HFF-Myc (cell line): Measurements from ENCODE around the gene RBM42.
"Not testable (repeated sequence)": the region's sequence is repeated elsewhere in the genome, so short reads cannot be mapped to it uniquely, and the experiment has no call there.

Experiments used
- DNase-seq: peaks from one replicate; pipeline ENCODE4 v3.0.0-alpha.2; 2011; ENCODE audit warnings: low read depth; ENCODE audit errors: extremely low read depth
- H3K4me3 ChIP-seq: replicated peaks from 2 replicates; pipeline ENCODE4 v1.5.1; 2011; ENCODE audit warnings: low read depth, mild to moderate bottlenecking, control low read depth, low read length
- TF ChIP-seq, protein P1 (sequence below): IDR thresholded peaks from 2 replicates; pipeline ENCODE4 v1.5.1; 2012; ENCODE audit warnings: mild to moderate bottlenecking, low read depth, low read length, control low read depth; ENCODE audit errors: missing control alignments

Gene RBM42, protein sequence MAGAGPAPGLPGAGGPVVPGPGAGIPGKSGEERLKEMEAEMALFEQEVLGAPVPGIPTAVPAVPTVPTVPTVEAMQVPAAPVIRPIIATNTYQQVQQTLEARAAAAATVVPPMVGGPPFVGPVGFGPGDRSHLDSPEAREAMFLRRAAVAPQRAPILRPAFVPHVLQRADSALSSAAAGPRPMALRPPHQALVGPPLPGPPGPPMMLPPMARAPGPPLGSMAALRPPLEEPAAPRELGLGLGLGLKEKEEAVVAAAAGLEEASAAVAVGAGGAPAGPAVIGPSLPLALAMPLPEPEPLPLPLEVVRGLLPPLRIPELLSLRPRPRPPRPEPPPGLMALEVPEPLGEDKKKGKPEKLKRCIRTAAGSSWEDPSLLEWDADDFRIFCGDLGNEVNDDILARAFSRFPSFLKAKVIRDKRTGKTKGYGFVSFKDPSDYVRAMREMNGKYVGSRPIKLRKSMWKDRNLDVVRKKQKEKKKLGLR

DNA sequence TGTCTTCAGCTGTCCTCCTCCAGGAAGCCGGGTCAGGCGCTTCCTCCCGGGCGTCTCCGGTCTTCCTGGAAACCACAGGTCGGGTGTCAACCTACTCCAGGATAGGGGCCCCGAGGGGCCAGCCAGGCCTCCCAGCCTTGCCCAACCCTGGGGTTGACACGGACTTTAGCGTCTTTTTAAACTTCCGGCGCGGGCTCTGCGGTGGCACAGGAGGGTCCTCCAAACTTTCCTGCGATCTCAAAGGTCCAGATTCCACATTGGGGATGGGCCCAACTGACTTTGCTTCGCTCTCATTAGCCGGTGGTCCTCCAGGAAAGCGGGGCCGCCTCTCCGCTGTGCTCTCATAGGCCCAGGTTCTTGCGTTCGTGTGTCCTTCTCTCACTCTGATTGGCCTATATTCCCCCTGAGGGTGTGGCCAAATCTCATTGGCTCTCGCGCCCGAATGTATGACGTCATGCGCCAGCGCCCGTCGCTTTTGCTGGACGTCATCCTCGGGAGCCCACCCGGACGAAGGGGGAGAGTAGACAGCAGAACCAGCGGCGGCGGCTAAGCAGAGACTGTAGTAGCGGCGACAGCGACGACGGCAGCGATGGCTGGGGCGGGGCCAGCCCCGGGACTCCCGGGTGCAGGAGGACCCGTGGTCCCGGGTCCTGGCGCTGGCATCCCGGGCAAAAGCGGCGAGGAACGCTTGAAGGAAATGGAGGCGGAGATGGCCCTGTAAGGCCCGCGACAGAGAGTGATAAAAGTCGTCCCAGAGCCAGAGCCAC lies at the start of gene RBM42:
RBM42 (plus strand) TSS at position 472 of the 767 bp plus-strand sequence; CDS start at position 590, 118 bp downstream.
- peak; percentile 98 for DNase-seq
- peak within 1 kb of the TSS; percentile 81 for H3K4me3 ChIP-seq
- TF ChIP-seq, protein P1, sequence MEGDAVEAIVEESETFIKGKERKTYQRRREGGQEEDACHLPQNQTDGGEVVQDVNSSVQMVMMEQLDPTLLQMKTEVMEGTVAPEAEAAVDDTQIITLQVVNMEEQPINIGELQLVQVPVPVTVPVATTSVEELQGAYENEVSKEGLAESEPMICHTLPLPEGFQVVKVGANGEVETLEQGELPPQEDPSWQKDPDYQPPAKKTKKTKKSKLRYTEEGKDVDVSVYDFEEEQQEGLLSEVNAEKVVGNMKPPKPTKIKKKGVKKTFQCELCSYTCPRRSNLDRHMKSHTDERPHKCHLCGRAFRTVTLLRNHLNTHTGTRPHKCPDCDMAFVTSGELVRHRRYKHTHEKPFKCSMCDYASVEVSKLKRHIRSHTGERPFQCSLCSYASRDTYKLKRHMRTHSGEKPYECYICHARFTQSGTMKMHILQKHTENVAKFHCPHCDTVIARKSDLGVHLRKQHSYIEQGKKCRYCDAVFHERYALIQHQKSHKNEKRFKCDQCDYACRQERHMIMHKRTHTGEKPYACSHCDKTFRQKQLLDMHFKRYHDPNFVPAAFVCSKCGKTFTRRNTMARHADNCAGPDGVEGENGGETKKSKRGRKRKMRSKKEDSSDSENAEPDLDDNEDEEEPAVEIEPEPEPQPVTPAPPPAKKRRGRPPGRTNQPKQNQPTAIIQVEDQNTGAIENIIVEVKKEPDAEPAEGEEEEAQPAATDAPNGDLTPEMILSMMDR = no peak

GRCh38 chr19:35582760-35583159 lies 46.1 kb upstream of the RBM42 start:
- no peak overlapping the region for H3K4me3 ChIP-seq
- DNase-seq = no peak
- TF ChIP-seq, protein P1 = no peak

- no peak for DNase-seq
- TF ChIP-seq, protein P1 = no peak
- no peak within 1 kb of the TSS for H3K4me3 ChIP-seq
Measured at GRCh38 chr19:35585848-35586247, 43.0 kb upstream of the RBM42 start, which contains the start of gene PMIS2. PMIS2 (plus strand) TSS chr19:35586173; CDS start chr19:35586260, 87 bp downstream.

DNA sequence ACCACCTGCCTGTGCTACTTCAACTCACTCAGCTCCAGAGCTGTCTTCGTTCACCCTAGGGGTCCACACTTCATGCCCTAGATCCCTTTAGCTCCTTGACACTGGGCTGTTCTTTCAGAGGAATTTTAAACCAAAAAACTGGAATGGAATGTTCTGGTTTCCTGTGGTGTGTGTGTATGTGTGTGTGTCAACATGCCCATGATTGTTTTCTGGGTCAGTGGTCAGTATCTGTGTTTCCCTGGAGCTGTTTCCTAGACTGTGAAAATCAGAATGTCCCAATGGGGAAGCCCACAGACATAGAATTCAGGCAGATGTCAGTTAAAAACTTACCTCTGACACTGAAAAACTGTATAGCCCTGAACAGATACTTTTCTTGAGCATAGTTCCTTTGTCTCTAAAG lies 41.5 kb upstream of the RBM42 start:
- DNase-seq = no peak
- no peak overlapping the region for H3K4me3 ChIP-seq
- TF ChIP-seq, protein P1 = no peak

- DNase-seq = no peak
- TF ChIP-seq, protein P1 = no peak
- H3K4me3 ChIP-seq = no peak overlapping the region
Measured at GRCh38 chr19:35590875-35591274, 38.0 kb upstream of the RBM42 start.

DNA sequence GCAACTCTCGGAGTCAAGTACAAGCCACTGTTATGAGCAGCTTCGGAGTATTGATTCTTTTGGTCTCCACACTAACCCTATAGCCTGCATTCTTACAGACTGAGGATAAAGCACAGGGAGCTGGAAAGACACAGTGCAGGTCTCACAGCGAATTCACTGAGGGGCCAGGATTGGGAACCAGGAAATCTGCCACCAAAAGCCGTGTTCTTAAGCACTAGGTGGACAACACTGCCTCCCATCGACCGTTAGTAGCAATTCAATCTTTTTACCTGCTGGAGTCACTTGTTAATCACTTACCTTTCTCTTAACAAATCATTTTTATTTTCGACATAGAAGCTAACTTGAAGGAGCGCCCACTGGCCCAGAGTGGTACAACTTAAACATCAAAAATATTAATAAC lies 36.6 kb upstream of the RBM42 start:
- TF ChIP-seq, protein P1 = peak; percentile 41
- H3K4me3 ChIP-seq = no peak overlapping the region
- no peak for DNase-seq

- H3K4me3 ChIP-seq, DNase-seq: not testable (repeated sequence)
Measured at GRCh38 chr19:35595026-35595425, 33.8 kb upstream of the RBM42 start.
